ENCODE measurements around the gene SCG5.

DNA sequence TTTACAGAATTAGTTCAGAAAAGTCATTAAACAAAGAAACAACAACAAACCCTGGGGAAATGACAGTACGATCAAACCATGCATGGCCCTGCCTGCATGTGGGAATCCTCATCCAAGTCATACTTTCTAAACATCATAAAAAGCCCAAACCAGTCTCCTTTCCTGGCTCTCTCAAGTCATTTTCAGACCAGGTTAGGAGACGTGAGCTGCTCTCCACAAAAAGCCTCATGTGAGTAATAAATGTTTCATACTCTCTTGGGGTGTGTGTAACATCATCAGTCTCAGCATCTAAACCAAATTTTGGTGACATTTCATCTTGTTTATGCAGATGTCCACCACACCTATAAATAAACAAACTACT, 95.2 kb downstream of the SCG5 start:
- TF ChIP-seq, protein P1, sequence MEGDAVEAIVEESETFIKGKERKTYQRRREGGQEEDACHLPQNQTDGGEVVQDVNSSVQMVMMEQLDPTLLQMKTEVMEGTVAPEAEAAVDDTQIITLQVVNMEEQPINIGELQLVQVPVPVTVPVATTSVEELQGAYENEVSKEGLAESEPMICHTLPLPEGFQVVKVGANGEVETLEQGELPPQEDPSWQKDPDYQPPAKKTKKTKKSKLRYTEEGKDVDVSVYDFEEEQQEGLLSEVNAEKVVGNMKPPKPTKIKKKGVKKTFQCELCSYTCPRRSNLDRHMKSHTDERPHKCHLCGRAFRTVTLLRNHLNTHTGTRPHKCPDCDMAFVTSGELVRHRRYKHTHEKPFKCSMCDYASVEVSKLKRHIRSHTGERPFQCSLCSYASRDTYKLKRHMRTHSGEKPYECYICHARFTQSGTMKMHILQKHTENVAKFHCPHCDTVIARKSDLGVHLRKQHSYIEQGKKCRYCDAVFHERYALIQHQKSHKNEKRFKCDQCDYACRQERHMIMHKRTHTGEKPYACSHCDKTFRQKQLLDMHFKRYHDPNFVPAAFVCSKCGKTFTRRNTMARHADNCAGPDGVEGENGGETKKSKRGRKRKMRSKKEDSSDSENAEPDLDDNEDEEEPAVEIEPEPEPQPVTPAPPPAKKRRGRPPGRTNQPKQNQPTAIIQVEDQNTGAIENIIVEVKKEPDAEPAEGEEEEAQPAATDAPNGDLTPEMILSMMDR (conservative IDR thresholded peaks at IDR 0.05; ENCODE audit: low read depth, low read length) = no peak
- TF ChIP-seq EZH2 (IDR thresholded peaks at IDR 0.05; ENCODE audit: low read length, unreplicated experiment) (no peak), EZH2phosphoT487 (IDR thresholded peaks at IDR 0.05; ENCODE audit: borderline replicate concordance, low read length) (no peak)

All from PC-3 (cell line).